Peyer's patch (tissue), 4 donors: ENCODE data around the gene CD302. TPM values are rescaled to one million over a fixed set of nuclear protein-coding genes. Genes with fewer than 3 reads are reported as not detected.

Experiments
- DNase-seq, 3 donors: peaks; one replicate each; pipeline ENCODE4 v3.0.0-alpha.2; 2017 to 2019
- H3K27ac ChIP-seq, 4 donors: fragments of 200-600 bp; sonication (generic); one replicate each; pipeline ENCODE4 v1.5.1; 2016 to 2019
- H3K27me3 ChIP-seq, 2 donors: fragments of 200-600 bp; sonication (generic); one replicate each; pipeline ENCODE4 v1.5.1; 2019
- H3K36me3 ChIP-seq, 3 donors: fragments of 200-600 bp; sonication (generic); one replicate each; pipeline ENCODE4 v1.5.1; 2016 to 2019
- H3K4me1 ChIP-seq, 4 donors: fragments of 200-600 bp; sonication (generic); one replicate each; pipeline ENCODE4 v1.5.1; 2016 to 2019
- H3K4me3 ChIP-seq, 4 donors: fragments of 200-600 bp; sonication (generic); 1 replicate in 3 of 4; 2 replicates in 1 of 4; pipeline ENCODE4 v1.5.1; 2016 to 2019; ENCODE audit warnings: mild to moderate bottlenecking in 1 of 4
- H3K9me3 ChIP-seq, 4 donors: fragments of 200-600 bp; sonication (generic); one replicate each; pipeline ENCODE4 v1.5.1; 2016 to 2019; ENCODE audit warnings: mild to moderate bottlenecking in 1 of 4
- POLR2A ChIP-seq, 2 donors: fragments of 450-650 bp; IDR thresholded peaks; one replicate each; pipeline ENCODE4 v1.5.1; 2017; ENCODE audit warnings: antibody characterized with exemption in 2 of 2, mild to moderate bottlenecking in 2 of 2, moderate library complexity in 2 of 2
- total RNA-seq, 4 donors: library from RNA; depleted of rRNA; stranded (reverse); fragments of >200 nt; gene quantifications; one replicate each; pipeline ENCODE4 v1.1.0, GENCODE V29; 2016
- TF ChIP-seq, protein P1 (sequence below), 6 experiments: fragments of 450-650 bp in 4 of 6; fragments of 200-600 bp in 2 of 6; sonication (generic) in 1 of 6; IDR thresholded peaks; one replicate each; pipeline ENCODE4 v1.5.1; 2017 to 2019; ENCODE audit warnings: antibody characterized with exemption in 6 of 6, mild to moderate bottlenecking in 3 of 6, moderate library complexity in 1 of 6

CD302 gene
- total RNA-seq, 4 donors from 2014 or later, result 17.9 to 38.0 (median 30.1) TPM

DNA sequence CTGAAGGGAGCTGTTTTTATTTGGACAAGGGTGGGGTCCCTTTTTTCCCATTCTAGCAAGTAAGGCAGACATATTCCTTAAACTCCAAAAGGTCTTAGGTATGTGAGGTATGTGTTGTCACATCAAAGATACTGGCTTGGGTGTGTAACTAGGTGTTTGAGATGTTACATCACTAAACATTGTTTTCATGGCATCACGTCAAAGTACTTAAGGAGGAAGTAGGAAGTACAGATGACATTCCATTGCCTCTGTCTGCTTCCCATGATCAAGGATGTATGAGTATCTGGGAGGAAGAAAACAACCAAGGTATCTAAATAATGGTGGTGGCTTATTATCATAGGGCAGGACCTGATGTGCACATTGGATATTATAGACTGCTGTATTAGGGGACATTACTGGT is 39.3 kb downstream of the CD302 start:
- Histone ChIP-seq H3K4me3 (no peak overlapping the region), H3K4me1 (no peaks in the 10 kb centered on the region), H3K36me3 (peaks cover 0 to 87% (median 0%) of the 10 kb centered on the region in 3 donors), H3K27me3 (no peaks in the 10 kb centered on the region), H3K9me3 (no peaks in the 10 kb centered on the region), H3K27ac (no peak overlapping the region)
- no peak for TF ChIP-seq POLR2A (IDR thresholded peaks at IDR 0.05)
- TF ChIP-seq, protein P1, sequence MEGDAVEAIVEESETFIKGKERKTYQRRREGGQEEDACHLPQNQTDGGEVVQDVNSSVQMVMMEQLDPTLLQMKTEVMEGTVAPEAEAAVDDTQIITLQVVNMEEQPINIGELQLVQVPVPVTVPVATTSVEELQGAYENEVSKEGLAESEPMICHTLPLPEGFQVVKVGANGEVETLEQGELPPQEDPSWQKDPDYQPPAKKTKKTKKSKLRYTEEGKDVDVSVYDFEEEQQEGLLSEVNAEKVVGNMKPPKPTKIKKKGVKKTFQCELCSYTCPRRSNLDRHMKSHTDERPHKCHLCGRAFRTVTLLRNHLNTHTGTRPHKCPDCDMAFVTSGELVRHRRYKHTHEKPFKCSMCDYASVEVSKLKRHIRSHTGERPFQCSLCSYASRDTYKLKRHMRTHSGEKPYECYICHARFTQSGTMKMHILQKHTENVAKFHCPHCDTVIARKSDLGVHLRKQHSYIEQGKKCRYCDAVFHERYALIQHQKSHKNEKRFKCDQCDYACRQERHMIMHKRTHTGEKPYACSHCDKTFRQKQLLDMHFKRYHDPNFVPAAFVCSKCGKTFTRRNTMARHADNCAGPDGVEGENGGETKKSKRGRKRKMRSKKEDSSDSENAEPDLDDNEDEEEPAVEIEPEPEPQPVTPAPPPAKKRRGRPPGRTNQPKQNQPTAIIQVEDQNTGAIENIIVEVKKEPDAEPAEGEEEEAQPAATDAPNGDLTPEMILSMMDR (IDR thresholded peaks at IDR 0.05), result no peak
- no peak for DNase-seq

DNA sequence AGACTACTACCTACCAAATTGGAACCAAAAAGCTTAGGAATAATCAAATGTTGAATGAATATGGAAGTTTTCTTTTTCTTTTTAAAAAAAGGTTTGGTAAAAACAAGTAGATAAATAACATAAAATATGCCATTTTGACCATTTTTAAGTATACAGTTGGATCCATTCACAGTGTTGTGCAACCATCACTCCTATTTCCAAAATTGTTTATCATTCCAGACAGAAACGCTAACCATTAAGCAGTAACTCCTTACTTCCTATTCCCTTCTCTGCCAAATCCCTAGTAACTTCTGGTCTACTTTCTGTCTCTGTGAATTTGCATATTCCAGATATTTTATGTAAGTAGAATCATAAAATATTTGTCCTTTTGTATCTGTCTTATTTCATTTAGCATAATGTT is 39.8 kb downstream of the CD302 start:
- H3K9me3 ChIP-seq, result no peaks in the 10 kb centered on the region
- peaks cover 0 to 84% (median 0%) of the 10 kb centered on the region in 3 donors for H3K36me3 ChIP-seq
- TF ChIP-seq POLR2A (IDR thresholded peaks at IDR 0.05), result no peak
- TF ChIP-seq, protein P1 (IDR thresholded peaks at IDR 0.05), result no peak
- no peak for DNase-seq
- H3K27me3 ChIP-seq, result no peaks in the 10 kb centered on the region
- H3K4me1 ChIP-seq, result no peaks in the 10 kb centered on the region
- no peak overlapping the region for H3K27ac ChIP-seq
- no peak overlapping the region for H3K4me3 ChIP-seq

DNA sequence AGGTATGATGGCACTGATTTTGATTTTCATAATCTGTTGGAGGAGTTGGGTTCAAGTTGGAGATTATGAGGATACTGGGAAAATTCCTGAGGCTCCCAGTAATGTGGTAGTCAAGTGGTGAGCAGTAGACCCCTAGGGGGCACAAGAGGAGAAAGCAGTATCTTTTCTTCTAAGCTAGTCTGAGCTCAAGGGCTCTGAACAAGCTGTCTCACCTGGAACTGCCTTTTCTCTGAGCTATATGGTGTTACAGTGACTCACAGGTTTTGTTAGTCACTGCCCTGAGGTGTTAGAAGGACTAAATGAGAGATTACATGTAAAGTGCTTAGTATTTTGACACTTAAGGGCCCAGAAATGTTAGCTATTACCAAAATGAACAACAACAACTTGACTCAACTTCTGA is 42.2 kb downstream of the CD302 start:
- peak overlapping the region in 1 of 4 donors; percentile 8 for H3K27ac ChIP-seq
- TF ChIP-seq, protein P1 (IDR thresholded peaks at IDR 0.05), result peak in 1 of 6 experiments; percentile 18
- no peak for TF ChIP-seq POLR2A (IDR thresholded peaks at IDR 0.05)
- peaks cover 0 to 81% (median 0%) of the 10 kb centered on the region in 3 donors for H3K36me3 ChIP-seq
- H3K4me1 ChIP-seq, result no peaks in the 10 kb centered on the region
- no peaks in the 10 kb centered on the region for H3K9me3 ChIP-seq
- DNase-seq, result no peak
- no peak overlapping the region for H3K4me3 ChIP-seq
- no peaks in the 10 kb centered on the region for H3K27me3 ChIP-seq

DNA sequence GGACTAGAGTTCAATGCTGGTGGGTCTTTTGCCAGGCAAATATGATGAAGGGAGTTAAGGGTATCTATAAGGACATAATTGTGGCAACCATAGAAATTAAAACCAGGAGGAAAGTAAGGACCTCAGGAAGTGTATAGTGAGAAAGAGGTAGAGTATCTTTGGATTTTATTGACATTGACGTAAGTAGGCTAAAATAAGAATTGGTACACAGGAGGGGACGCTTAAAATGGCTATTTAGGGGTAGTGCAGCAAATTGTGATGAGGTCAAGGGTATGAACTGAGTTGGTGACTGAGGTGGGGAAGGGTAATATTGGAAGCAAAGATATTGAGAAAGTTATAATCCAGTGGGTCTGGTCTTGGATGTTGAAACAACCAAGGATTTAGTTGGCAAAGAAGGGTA is 43.0 kb downstream of the CD302 start:
- no peak overlapping the region for H3K4me3 ChIP-seq
- H3K36me3 ChIP-seq, result peaks cover 0 to 81% (median 0%) of the 10 kb centered on the region in 3 donors
- no peaks in the 10 kb centered on the region for H3K9me3 ChIP-seq
- no peaks in the 10 kb centered on the region for H3K27me3 ChIP-seq
- DNase-seq, result no peak
- TF ChIP-seq POLR2A (IDR thresholded peaks at IDR 0.05), result no peak
- TF ChIP-seq, protein P1 (IDR thresholded peaks at IDR 0.05), result no peak
- H3K4me1 ChIP-seq, result no peaks in the 10 kb centered on the region
- H3K27ac ChIP-seq, result no peak overlapping the region

DNA sequence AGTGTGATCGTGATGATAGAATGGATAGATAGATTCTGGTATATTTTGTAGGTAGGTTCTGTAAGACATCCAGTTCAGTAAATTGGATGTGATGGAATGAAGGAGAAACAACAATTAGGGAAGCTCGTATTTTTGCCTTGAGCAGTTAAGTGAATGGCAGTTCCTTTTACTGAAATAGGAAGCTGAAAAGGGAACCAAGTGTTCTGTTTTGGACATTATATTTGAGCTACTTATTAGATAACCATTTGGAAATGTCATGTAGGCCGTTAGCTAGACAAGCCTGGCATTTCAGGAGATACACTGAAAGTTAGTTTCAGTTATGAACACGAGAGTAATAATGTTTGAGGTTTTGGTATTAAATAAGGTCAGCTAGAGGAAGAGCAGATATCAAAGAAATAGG is 44.2 kb downstream of the CD302 start:
- Histone ChIP-seq H3K4me3 (no peak overlapping the region), H3K36me3 (peaks cover 0 to 78% (median 0%) of the 10 kb centered on the region in 3 donors), H3K27ac (no peak overlapping the region), H3K4me1 (no peaks in the 10 kb centered on the region), H3K9me3 (no peaks in the 10 kb centered on the region), H3K27me3 (no peaks in the 10 kb centered on the region)
- TF ChIP-seq, protein P1 (IDR thresholded peaks at IDR 0.05), result no peak
- TF ChIP-seq POLR2A (IDR thresholded peaks at IDR 0.05), result no peak
- no peak for DNase-seq

DNA sequence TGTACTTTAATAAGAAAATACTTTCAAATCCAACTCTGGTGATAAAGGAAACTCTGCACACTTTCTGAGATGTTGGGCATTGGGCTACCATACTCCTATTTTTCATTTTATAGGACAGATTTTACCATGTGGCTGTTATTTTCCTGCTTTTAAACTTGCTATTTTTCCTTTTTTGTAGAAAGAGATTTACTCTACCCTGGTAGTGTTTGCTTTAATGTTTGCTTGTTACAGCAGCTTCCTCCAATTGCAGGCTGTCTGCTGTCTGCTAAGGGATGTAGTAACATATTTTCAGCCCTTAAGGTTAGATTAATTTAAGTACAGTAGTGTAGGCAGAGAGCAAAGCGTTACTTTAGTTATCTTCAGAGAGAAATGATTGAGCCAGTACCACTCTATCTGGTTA is 47.1 kb downstream of the CD302 start:
- Histone ChIP-seq H3K27me3 (no peaks in the 10 kb centered on the region), H3K4me3 (no peak overlapping the region), H3K27ac (no peak overlapping the region), H3K9me3 (no peaks in the 10 kb centered on the region), H3K4me1 (no peaks in the 10 kb centered on the region), H3K36me3 (peaks cover 0 to 76% (median 0%) of the 10 kb centered on the region in 3 donors)
- TF ChIP-seq POLR2A (IDR thresholded peaks at IDR 0.05), result no peak
- TF ChIP-seq, protein P1 (IDR thresholded peaks at IDR 0.05), result no peak
- DNase-seq, result no peak
